HG03521 (cell line): Measurements from ENCODE around the gene PCDHGC5.

Experiments used
- ATAC-seq: cut with Tn5 transposase; IDR thresholded peaks from one replicate; pipeline ENCODE4 v1.9.1; 2021; ENCODE audit warnings: mild to moderate bottlenecking, moderate library complexity; ENCODE audit not compliant: unreplicated experiment

The PCDHGC5 gene

GRCh38 chr5:141490771-141491170 is 1.9 kb downstream of the PCDHGC5 start:
- ATAC-seq, result no peak

GRCh38 chr5:141491323-141492167 is 2.7 kb downstream of the PCDHGC5 start:
- ATAC-seq, result peak; percentile 19

- peak; percentile 41 for ATAC-seq
Observed at GRCh38 chr5:141492168-141492885, 3.4 kb downstream of the PCDHGC5 start.

- no peak for ATAC-seq
Observed at GRCh38 chr5:141493500-141494422, 4.9 kb downstream of the PCDHGC5 start.

- ATAC-seq, result no peak
Observed at GRCh38 chr5:141494761-141495452, 6.0 kb downstream of the PCDHGC5 start.

GRCh38 chr5:141495453-141495811 is 6.6 kb downstream of the PCDHGC5 start:
- no peak for ATAC-seq

- ATAC-seq, result no peak
Observed at GRCh38 chr5:141496038-141496437, 7.2 kb downstream of the PCDHGC5 start.

- ATAC-seq, result no peak
Observed at GRCh38 chr5:141501761-141502160, 12.9 kb downstream of the PCDHGC5 start.

- ATAC-seq, result no peak
Observed at GRCh38 chr5:141503681-141504080, 14.8 kb downstream of the PCDHGC5 start.

GRCh38 chr5:141504216-141504615 is 15.3 kb downstream of the PCDHGC5 start:
- no peak for ATAC-seq

GRCh38 chr5:141506381-141507155 is 17.7 kb downstream of the PCDHGC5 start:
- no peak for ATAC-seq

- ATAC-seq, result peak; percentile 29
Observed at GRCh38 chr5:141507387-141508091, 18.7 kb downstream of the PCDHGC5 start.

GRCh38 chr5:141508440-141508797 is 19.5 kb downstream of the PCDHGC5 start:
- ATAC-seq, result no peak

- ATAC-seq, result no peak
Observed at GRCh38 chr5:141508798-141509611, 20.1 kb downstream of the PCDHGC5 start.

- no peak for ATAC-seq
Observed at GRCh38 chr5:141510160-141510559, 21.3 kb downstream of the PCDHGC5 start.

- no peak for ATAC-seq
Observed at GRCh38 chr5:141510850-141511601, 22.1 kb downstream of the PCDHGC5 start.

GRCh38 chr5:141511771-141512325 is 23.0 kb downstream of the PCDHGC5 start:
- no peak for ATAC-seq
